GM23338 (cell line): Measurements from ENCODE around the gene ATAD2B. TPM values are rescaled to one million over a fixed set of nuclear protein-coding genes. Genes with fewer than 3 reads are reported as not detected.
A peak's percentile ranks its signal among the peaks of the same experiment; 100 is the strongest.

Experiments
- ATAC-seq: fragments of 200-7000 bp; cut with Tn5 transposase; 3 replicates; pipeline ENCODE4 v1.9.1; 2020
- DNase-seq: peaks from one replicate; pipeline ENCODE4 v3.0.0-alpha.2; 2015; ENCODE audit warnings: low spot score
- H2AFZ ChIP-seq: fragments of 200-600 bp; sonication (generic); 2 replicates; pipeline ENCODE4 v1.8.0; 2016; ENCODE audit warnings: antibody characterized with exemption, mild to moderate bottlenecking, moderate library complexity
- H3F3A ChIP-seq: fragments of 200-600 bp; sonication (generic); replicated peaks from 2 replicates; pipeline ENCODE4 v1.8.0; 2017; ENCODE audit warnings: antibody characterized with exemption, mixed run types, low read depth
- H3K27ac ChIP-seq: fragments of 200-600 bp; sonication (generic); 2 replicates; pipeline ENCODE4 v1.6.1; 2016; ENCODE audit warnings: low read depth
- H3K27me3 ChIP-seq: fragments of 200-600 bp; sonication (generic); 2 replicates; pipeline ENCODE4 v1.8.0; 2016; ENCODE audit warnings: mild to moderate bottlenecking, mixed run types, moderate library complexity; ENCODE audit not compliant: insufficient read depth
- H3K36me3 ChIP-seq: fragments of 200-600 bp; sonication (generic); 2 replicates; pipeline ENCODE4 v1.8.0; 2016; ENCODE audit warnings: mild to moderate bottlenecking; ENCODE audit not compliant: insufficient read depth
- H3K4me1 ChIP-seq: fragments of 200-600 bp; sonication (generic); 2 replicates; pipeline ENCODE4 v1.8.0; 2016; ENCODE audit warnings: mild to moderate bottlenecking, moderate library complexity; ENCODE audit not compliant: insufficient read depth
- H3K4me2 ChIP-seq: fragments of 200-600 bp; sonication (generic); 2 replicates; pipeline ENCODE4 v1.7.1; 2017; ENCODE audit warnings: mixed run types
- H3K4me3 ChIP-seq: fragments of 200-600 bp; sonication (generic); 2 replicates; pipeline ENCODE4 v1.6.1; 2016; ENCODE audit warnings: mixed run types
- H3K79me2 ChIP-seq: fragments of 200-600 bp; sonication (generic); replicated peaks from 2 replicates; pipeline ENCODE4 v1.8.0; 2017; ENCODE audit warnings: mild to moderate bottlenecking; ENCODE audit not compliant: insufficient read depth
- H3K9me2 ChIP-seq: fragments of 200-600 bp; sonication (generic); 2 replicates; pipeline ENCODE4 v1.8.0; 2017; ENCODE audit not compliant: insufficient read depth
- H4K20me1 ChIP-seq: fragments of 200-600 bp; sonication (generic); replicated peaks from 2 replicates; pipeline ENCODE4 v1.8.0; 2017; ENCODE audit warnings: mild to moderate bottlenecking; ENCODE audit not compliant: insufficient read depth
- H3K27ac Mint-ChIP-seq: 2 replicates; pipeline ENCODE4 v1.8.0; 2020; ENCODE audit warnings: inconsistent platforms, mild to moderate bottlenecking, moderate library complexity, mixed read lengths
- H3K27me3 Mint-ChIP-seq: 3 replicates; pipeline ENCODE4 v1.8.0; 2022; ENCODE audit warnings: low read depth, mild to moderate bottlenecking, moderate library complexity, mixed read lengths, inconsistent platforms; ENCODE audit not compliant: insufficient read depth, poor library complexity
- H3K36me3 Mint-ChIP-seq: 3 replicates; pipeline ENCODE4 v1.8.0; 2021; ENCODE audit warnings: low read depth, mild to moderate bottlenecking, inconsistent platforms, moderate library complexity, mixed read lengths
- H3K4me1 Mint-ChIP-seq: 3 replicates; pipeline ENCODE4 v1.8.0; 2020; ENCODE audit warnings: mild to moderate bottlenecking, inconsistent platforms, mixed read lengths
- H3K4me3 Mint-ChIP-seq: 3 replicates; pipeline ENCODE4 v1.8.0; 2021; ENCODE audit warnings: moderate library complexity, mild to moderate bottlenecking, inconsistent platforms, mixed read lengths
- H3K9me3 Mint-ChIP-seq: 3 replicates; pipeline ENCODE4 v1.8.0; 2020; ENCODE audit warnings: moderate library complexity, mild to moderate bottlenecking, inconsistent platforms, mixed read lengths
- CREB1 ChIP-seq: fragments of 250-450 bp; sonication (Bioruptor Pico); IDR thresholded peaks from 2 replicates; pipeline ENCODE4 v1.5.0; 2020; ENCODE audit warnings: low read depth, mild to moderate bottlenecking, moderate library complexity
- EZH2phosphoT487 ChIP-seq: fragments of 200-600 bp; sonication (generic); IDR thresholded peaks from one replicate; pipeline ENCODE4 v1.8.1; 2018; ENCODE audit warnings: antibody characterized with exemption; ENCODE audit not compliant: unreplicated experiment
- POLR2AphosphoS5 ChIP-seq: IDR thresholded peaks from 2 replicates; pipeline ENCODE4 v1.6.1; 2016; ENCODE audit warnings: antibody characterized with exemption, low read depth
- STAT1 ChIP-seq: IDR thresholded peaks from one replicate; pipeline ENCODE4 v1.6.1; 2016; ENCODE audit warnings: antibody characterized with exemption; ENCODE audit not compliant: unreplicated experiment
- ZNF114 ChIP-seq: fragments of 250-450 bp; sonication (Bioruptor Pico); IDR thresholded peaks from 2 replicates; pipeline ENCODE4 v1.5.0; 2020; ENCODE audit warnings: mild to moderate bottlenecking, moderate library complexity
- ZNF331 ChIP-seq: fragments of 250-450 bp; sonication (Bioruptor Pico); IDR thresholded peaks from 2 replicates; pipeline ENCODE4 v1.5.0; 2020; ENCODE audit warnings: low read depth, mild to moderate bottlenecking, moderate library complexity
- polyA plus RNA-seq: library from polyadenylated mRNA; unstranded; fragments of >200 nt; fragmentation: Nextera tagmentation; extraction: Ambion mirVana; gene quantifications from 2 replicates; pipeline ENCODE4 v1.2.1, GENCODE V29; 2016
- total RNA-seq: library from RNA; depleted of rRNA; stranded (reverse); fragments of >200 nt; shearing (Covaris generic); gene quantifications from 2 replicates; pipeline ENCODE4 v1.2.3, GENCODE V29; 2014
- TF ChIP-seq, protein P1 (sequence below): fragments of 250-450 bp; sonication (Bioruptor Pico); IDR thresholded peaks from 2 replicates; pipeline ENCODE4 v1.5.0; 2020; ENCODE audit warnings: mild to moderate bottlenecking, moderate library complexity
- TF ChIP-seq, protein P2 (sequence below): IDR thresholded peaks from one replicate; pipeline ENCODE4 v1.6.1; 2018; ENCODE audit warnings: antibody characterized with exemption; ENCODE audit not compliant: unreplicated experiment
- TF ChIP-seq, protein P3 (sequence below): IDR thresholded peaks from 2 replicates; pipeline ENCODE4 v1.6.1; 2016; ENCODE audit warnings: antibody characterized with exemption

ATAD2B gene
- total and polyA plus RNA-seq, 2 experiments from 2014 or later, result 12.4 to 19.3 TPM

DNA sequence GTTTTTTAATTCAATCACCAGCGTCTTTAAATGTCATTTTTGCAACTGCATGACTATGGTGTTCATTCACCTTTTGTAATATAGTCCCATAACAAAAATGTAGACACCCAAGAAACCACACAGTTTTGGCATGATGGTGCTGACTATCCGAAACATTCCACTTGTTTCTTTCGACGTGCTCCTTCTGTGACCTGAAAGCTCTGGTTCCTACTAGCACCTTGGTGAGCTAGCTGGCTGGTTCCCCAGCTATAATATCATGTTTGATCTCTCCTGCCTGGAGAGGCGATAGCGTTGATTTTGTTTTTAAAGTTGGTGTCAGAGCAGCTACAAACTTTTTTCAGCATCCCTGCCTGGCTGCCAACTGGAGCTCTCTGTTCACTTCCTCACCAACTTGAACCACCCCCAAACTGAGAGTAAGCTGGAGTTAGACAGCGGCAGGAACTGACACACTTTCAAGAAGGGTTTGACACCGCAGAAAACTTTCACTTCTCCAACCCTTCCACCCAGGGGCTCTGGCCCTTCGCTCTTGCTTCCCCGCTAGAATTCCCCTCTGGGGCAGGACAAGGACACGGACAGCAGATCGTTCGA, 1.1 kb downstream of the ATAD2B start:
- Histone ChIP-seq H2AFZ (peak overlapping the region; percentile 77), H3F3A (no peaks in the 10 kb centered on the region; the same call in 1 of the 2 replicates), H3K4me2 (peak overlapping the region; percentile 89), H3K79me2 (peaks cover 67% of the 10 kb centered on the region), H3K9me2 (no peaks in the 10 kb centered on the region), H3K36me3 (0 out of 2 replicates have a peak, but pooled peaks cover 5% of the 10 kb centered on the region), H3K4me3 (peak overlapping the region; percentile 94), H3K27me3 (no peaks in the 10 kb centered on the region), H4K20me1 (no peaks in the 10 kb centered on the region; the same call in 1 of the 2 replicates), H3K4me1 (peaks cover 8% of the 10 kb centered on the region), H3K27ac (peak overlapping the region; percentile 87; the same call in 1 of the 2 replicates)
- peak overlapping the region; percentile 87 for H3K27ac Mint-ChIP-seq
- H3K4me3 Mint-ChIP-seq, result peak overlapping the region; percentile 90
- H3K4me1 Mint-ChIP-seq, result peaks cover 16% of the 10 kb centered on the region
- no peaks in the 10 kb centered on the region; the same call in 2 of the 3 replicates for H3K9me3 Mint-ChIP-seq
- peaks cover 6% of the 10 kb centered on the region for H3K36me3 Mint-ChIP-seq
- peaks cover 13% of the 10 kb centered on the region for H3K27me3 Mint-ChIP-seq
- DNase-seq (peak; percentile 51), ATAC-seq (peak; percentile 10)
- TF ChIP-seq, protein P1, sequence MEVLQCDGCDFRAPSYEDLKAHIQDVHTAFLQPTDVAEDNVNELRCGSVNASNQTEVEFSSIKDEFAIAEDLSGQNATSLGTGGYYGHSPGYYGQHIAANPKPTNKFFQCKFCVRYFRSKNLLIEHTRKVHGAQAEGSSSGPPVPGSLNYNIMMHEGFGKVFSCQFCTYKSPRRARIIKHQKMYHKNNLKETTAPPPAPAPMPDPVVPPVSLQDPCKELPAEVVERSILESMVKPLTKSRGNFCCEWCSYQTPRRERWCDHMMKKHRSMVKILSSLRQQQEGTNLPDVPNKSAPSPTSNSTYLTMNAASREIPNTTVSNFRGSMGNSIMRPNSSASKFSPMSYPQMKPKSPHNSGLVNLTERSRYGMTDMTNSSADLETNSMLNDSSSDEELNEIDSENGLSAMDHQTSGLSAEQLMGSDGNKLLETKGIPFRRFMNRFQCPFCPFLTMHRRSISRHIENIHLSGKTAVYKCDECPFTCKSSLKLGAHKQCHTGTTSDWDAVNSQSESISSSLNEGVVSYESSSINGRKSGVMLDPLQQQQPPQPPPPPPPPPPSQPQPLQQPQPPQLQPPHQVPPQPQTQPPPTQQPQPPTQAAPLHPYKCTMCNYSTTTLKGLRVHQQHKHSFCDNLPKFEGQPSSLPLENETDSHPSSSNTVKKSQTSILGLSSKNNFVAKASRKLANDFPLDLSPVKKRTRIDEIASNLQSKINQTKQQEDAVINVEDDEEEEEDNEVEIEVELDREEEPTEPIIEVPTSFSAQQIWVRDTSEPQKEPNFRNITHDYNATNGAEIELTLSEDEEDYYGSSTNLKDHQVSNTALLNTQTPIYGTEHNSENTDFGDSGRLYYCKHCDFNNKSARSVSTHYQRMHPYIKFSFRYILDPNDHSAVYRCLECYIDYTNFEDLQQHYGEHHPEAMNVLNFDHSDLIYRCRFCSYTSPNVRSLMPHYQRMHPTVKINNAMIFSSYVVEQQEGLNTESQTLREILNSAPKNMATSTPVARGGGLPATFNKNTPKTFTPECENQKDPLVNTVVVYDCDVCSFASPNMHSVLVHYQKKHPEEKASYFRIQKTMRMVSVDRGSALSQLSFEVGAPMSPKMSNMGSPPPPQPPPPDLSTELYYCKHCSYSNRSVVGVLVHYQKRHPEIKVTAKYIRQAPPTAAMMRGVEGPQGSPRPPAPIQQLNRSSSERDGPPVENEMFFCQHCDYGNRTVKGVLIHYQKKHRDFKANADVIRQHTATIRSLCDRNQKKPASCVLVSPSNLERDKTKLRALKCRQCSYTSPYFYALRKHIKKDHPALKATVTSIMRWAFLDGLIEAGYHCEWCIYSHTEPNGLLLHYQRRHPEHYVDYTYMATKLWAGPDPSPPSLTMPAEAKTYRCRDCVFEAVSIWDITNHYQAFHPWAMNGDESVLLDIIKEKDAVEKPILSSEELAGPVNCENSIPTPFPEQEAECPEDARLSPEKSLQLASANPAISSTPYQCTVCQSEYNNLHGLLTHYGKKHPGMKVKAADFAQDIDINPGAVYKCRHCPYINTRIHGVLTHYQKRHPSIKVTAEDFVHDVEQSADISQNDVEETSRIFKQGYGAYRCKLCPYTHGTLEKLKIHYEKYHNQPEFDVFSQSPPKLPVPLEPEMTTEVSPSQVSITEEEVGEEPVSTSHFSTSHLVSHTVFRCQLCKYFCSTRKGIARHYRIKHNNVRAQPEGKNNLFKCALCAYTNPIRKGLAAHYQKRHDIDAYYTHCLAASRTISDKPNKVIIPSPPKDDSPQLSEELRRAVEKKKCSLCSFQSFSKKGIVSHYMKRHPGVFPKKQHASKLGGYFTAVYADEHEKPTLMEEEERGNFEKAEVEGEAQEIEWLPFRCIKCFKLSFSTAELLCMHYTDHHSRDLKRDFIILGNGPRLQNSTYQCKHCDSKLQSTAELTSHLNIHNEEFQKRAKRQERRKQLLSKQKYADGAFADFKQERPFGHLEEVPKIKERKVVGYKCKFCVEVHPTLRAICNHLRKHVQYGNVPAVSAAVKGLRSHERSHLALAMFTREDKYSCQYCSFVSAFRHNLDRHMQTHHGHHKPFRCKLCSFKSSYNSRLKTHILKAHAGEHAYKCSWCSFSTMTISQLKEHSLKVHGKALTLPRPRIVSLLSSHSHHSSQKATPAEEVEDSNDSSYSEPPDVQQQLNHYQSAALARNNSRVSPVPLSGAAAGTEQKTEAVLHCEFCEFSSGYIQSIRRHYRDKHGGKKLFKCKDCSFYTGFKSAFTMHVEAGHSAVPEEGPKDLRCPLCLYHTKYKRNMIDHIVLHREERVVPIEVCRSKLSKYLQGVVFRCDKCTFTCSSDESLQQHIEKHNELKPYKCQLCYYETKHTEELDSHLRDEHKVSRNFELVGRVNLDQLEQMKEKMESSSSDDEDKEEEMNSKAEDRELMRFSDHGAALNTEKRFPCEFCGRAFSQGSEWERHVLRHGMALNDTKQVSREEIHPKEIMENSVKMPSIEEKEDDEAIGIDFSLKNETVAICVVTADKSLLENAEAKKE, result no peak
- TF ChIP-seq CREB1 (no peak), EZH2phosphoT487 (no peak), ZNF331 (CRISPR knock-in tag) (no peak), POLR2AphosphoS5 (no peak), STAT1 (no peak), ZNF114 (CRISPR knock-in tag) (no peak)
- TF ChIP-seq, protein P2, sequence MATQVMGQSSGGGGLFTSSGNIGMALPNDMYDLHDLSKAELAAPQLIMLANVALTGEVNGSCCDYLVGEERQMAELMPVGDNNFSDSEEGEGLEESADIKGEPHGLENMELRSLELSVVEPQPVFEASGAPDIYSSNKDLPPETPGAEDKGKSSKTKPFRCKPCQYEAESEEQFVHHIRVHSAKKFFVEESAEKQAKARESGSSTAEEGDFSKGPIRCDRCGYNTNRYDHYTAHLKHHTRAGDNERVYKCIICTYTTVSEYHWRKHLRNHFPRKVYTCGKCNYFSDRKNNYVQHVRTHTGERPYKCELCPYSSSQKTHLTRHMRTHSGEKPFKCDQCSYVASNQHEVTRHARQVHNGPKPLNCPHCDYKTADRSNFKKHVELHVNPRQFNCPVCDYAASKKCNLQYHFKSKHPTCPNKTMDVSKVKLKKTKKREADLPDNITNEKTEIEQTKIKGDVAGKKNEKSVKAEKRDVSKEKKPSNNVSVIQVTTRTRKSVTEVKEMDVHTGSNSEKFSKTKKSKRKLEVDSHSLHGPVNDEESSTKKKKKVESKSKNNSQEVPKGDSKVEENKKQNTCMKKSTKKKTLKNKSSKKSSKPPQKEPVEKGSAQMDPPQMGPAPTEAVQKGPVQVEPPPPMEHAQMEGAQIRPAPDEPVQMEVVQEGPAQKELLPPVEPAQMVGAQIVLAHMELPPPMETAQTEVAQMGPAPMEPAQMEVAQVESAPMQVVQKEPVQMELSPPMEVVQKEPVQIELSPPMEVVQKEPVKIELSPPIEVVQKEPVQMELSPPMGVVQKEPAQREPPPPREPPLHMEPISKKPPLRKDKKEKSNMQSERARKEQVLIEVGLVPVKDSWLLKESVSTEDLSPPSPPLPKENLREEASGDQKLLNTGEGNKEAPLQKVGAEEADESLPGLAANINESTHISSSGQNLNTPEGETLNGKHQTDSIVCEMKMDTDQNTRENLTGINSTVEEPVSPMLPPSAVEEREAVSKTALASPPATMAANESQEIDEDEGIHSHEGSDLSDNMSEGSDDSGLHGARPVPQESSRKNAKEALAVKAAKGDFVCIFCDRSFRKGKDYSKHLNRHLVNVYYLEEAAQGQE, result no peak
- TF ChIP-seq, protein P3, sequence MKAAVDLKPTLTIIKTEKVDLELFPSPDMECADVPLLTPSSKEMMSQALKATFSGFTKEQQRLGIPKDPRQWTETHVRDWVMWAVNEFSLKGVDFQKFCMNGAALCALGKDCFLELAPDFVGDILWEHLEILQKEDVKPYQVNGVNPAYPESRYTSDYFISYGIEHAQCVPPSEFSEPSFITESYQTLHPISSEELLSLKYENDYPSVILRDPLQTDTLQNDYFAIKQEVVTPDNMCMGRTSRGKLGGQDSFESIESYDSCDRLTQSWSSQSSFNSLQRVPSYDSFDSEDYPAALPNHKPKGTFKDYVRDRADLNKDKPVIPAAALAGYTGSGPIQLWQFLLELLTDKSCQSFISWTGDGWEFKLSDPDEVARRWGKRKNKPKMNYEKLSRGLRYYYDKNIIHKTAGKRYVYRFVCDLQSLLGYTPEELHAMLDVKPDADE, result no peak
